Measurements from ENCODE around the gene THRB.

THRB gene

DNA sequence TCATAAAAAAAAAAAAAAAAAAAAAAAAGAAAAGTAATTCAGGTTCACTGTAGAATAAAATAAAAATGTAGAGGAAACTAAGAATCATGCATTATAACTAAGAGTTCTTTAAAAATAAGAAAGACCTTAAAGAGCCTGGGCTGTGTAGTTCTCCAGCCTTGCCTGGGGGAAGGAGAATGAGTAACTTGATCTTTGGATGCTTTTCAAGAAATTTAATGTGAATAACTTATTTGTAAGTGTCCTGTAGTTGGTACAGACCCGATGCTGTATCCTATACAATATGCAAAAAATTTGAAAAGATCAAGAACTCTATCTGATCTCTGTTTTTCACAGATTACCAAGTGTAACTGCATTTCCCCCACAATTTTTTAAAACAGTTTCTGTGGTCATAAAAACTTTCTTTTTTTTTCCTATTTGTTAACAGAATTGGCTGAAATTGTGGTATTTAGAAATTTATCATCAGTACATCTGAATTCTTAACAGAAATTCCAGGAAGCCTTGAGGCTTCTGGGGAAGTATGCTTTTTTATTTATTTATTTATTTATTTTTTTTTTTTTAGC lies 195.3 kb downstream of the THRB start:
- TF ChIP-seq, protein P1, sequence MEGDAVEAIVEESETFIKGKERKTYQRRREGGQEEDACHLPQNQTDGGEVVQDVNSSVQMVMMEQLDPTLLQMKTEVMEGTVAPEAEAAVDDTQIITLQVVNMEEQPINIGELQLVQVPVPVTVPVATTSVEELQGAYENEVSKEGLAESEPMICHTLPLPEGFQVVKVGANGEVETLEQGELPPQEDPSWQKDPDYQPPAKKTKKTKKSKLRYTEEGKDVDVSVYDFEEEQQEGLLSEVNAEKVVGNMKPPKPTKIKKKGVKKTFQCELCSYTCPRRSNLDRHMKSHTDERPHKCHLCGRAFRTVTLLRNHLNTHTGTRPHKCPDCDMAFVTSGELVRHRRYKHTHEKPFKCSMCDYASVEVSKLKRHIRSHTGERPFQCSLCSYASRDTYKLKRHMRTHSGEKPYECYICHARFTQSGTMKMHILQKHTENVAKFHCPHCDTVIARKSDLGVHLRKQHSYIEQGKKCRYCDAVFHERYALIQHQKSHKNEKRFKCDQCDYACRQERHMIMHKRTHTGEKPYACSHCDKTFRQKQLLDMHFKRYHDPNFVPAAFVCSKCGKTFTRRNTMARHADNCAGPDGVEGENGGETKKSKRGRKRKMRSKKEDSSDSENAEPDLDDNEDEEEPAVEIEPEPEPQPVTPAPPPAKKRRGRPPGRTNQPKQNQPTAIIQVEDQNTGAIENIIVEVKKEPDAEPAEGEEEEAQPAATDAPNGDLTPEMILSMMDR (IDR thresholded peaks at IDR 0.05): no peak
- no peak for DNase-seq
- H3K9me3 Mint-ChIP-seq: no peaks in the 10 kb centered on the region
- H3K27me3 Mint-ChIP-seq (ENCODE audit: low read depth, poor library complexity): no peaks in the 10 kb centered on the region
- no peak overlapping the region for H3K4me3 Mint-ChIP-seq
- no peaks in the 10 kb centered on the region for H3K36me3 Mint-ChIP-seq (ENCODE audit: low read depth)
- peaks cover 29% of the 10 kb centered on the region for H3K4me1 Mint-ChIP-seq
- no peak overlapping the region for H3K27ac Mint-ChIP-seq

DNA sequence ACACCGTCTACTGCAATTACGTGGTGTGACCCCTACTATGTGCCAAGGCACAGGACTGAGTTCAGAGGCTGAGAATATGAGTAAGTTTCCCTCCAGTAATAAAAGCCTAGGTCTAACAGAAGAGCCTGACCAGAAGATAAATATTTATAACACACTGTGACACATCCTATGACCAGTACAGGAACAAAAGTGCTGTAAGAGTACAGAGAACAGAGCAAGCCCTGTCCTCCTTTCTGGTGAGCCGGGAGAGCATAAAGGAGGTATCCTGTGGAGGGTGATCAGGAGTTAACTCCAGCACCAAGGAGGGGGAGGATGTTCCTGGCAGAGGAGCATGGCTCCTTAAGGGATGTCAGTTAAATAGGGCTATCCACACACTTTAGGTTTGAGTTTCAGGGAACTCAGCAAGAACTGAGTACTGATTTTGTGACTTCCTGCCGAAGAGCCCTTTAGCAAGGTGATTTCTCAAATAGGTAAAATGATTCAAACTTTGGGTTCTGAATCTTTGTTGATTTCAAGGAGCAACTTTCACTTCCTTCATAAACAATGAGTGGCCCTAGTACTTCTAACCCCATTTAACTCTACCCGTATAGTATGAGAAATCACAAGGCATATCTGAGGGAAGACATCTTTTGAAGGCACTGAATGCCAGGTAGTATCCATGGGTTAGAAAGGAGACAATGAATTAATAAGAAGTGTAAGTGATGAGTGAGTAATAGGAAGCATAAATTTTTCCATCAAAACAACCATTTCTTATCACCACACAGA lies 198.0 kb downstream of the THRB start:
- no peak for DNase-seq
- peaks cover 11% of the 10 kb centered on the region for H3K4me1 Mint-ChIP-seq
- no peak overlapping the region for H3K4me3 Mint-ChIP-seq
- TF ChIP-seq, protein P1 (IDR thresholded peaks at IDR 0.05): no peak
- H3K9me3 Mint-ChIP-seq: peaks cover 3% of the 10 kb centered on the region
- no peak overlapping the region for H3K27ac Mint-ChIP-seq
- no peaks in the 10 kb centered on the region for H3K36me3 Mint-ChIP-seq (ENCODE audit: low read depth)
- no peaks in the 10 kb centered on the region for H3K27me3 Mint-ChIP-seq (ENCODE audit: low read depth, poor library complexity)

DNA sequence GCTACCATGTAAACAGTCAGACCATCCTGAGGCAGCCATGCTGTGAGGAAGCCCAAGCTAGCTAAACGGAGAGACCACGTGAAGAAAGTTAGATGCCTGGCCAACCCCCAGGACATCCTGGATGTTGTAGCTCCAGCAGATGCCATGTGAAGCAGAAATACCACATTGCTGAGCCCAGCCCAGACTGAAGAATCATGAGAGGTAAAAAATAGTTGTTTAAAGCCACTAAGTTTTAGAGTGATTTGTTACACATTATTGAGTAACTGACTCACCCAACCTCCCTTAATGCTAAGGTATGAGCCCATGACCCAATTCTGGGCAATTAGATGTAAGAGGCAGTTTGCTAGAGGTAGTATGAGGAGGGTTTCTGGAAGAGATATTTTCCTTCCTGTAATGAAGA lies 200.5 kb downstream of the THRB start:
- Mint-ChIP-seq H3K4me3 (no peak overlapping the region), H3K27me3 (ENCODE audit: low read depth, poor library complexity) (no peaks in the 10 kb centered on the region), H3K36me3 (ENCODE audit: low read depth) (no peaks in the 10 kb centered on the region), H3K4me1 (no peaks in the 10 kb centered on the region), H3K9me3 (peaks cover 3% of the 10 kb centered on the region), H3K27ac (no peak overlapping the region)
- TF ChIP-seq, protein P1 (IDR thresholded peaks at IDR 0.05): no peak
- no peak for DNase-seq

DNA sequence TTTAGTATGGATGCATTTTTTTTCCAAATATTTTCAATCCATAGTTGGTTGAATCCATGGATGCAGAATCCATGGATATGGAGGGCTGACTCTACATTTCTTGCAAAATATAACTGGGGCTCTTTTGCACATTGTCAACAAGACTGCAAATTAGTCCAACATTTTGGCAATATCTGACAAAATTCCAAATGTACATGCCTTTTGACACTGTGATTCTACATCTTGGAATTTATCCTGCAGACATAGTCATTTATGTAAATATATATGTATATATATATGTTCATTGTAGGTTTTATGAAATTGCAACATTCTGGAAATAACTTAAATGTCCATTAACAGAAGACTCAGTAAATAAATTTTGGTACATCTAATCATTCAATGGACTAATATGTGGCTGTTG lies 203.0 kb downstream of the THRB start:
- H3K4me1 Mint-ChIP-seq: no peaks in the 10 kb centered on the region
- no peaks in the 10 kb centered on the region for H3K36me3 Mint-ChIP-seq (ENCODE audit: low read depth)
- peaks cover 3% of the 10 kb centered on the region for H3K9me3 Mint-ChIP-seq
- no peak overlapping the region for H3K4me3 Mint-ChIP-seq
- no peaks in the 10 kb centered on the region for H3K27me3 Mint-ChIP-seq (ENCODE audit: low read depth, poor library complexity)
- TF ChIP-seq, protein P1 (IDR thresholded peaks at IDR 0.05): no peak
- H3K27ac Mint-ChIP-seq: no peak overlapping the region
- no peak for DNase-seq

DNA sequence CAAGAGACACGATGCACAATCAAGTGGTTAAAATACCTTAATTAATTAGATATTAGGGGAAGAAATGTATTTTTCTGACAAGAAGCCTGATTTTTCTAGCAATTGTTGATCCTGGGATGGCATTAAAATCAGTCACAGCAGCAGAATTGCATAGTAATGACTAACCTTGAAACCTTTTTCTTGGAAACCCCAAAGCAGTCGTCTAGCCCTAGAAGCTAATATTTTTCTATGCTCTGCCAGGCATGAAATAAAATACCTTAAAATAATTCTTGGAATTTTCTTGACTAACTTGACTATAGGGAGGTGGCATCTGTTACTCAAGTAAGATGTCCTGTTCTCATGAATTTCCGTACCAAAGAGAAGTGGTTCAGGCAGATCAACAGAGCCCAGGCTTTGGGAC lies 204.1 kb downstream of the THRB start:
- no peaks in the 10 kb centered on the region for H3K27me3 Mint-ChIP-seq (ENCODE audit: low read depth, poor library complexity)
- no peak overlapping the region for H3K4me3 Mint-ChIP-seq
- H3K4me1 Mint-ChIP-seq: no peaks in the 10 kb centered on the region
- no peak overlapping the region for H3K27ac Mint-ChIP-seq
- DNase-seq: no peak
- TF ChIP-seq, protein P1 (IDR thresholded peaks at IDR 0.05): no peak
- H3K9me3 Mint-ChIP-seq: peaks cover 3% of the 10 kb centered on the region
- H3K36me3 Mint-ChIP-seq (ENCODE audit: low read depth): no peaks in the 10 kb centered on the region
